ENCODE results near the gene SF3B6.

- TF ChIP-seq, protein P1, sequence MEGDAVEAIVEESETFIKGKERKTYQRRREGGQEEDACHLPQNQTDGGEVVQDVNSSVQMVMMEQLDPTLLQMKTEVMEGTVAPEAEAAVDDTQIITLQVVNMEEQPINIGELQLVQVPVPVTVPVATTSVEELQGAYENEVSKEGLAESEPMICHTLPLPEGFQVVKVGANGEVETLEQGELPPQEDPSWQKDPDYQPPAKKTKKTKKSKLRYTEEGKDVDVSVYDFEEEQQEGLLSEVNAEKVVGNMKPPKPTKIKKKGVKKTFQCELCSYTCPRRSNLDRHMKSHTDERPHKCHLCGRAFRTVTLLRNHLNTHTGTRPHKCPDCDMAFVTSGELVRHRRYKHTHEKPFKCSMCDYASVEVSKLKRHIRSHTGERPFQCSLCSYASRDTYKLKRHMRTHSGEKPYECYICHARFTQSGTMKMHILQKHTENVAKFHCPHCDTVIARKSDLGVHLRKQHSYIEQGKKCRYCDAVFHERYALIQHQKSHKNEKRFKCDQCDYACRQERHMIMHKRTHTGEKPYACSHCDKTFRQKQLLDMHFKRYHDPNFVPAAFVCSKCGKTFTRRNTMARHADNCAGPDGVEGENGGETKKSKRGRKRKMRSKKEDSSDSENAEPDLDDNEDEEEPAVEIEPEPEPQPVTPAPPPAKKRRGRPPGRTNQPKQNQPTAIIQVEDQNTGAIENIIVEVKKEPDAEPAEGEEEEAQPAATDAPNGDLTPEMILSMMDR (IDR thresholded peaks at IDR 0.05; ENCODE audit: low read length): no peak
- no peak for TF ChIP-seq EZH2phosphoT487 (IDR thresholded peaks at IDR 0.05; ENCODE audit: low read length)
Observed at GRCh38 chr2:24051833-24052232, 24.3 kb downstream of the SF3B6 start.

Measured in MM.1S (cell line).